Neuronal stem cell (in vitro differentiated cells): ENCODE measurements around the gene MCTP1.
"Not testable (repeated sequence)": the region's sequence is repeated elsewhere in the genome, so short reads cannot be mapped to it uniquely, and the experiment has no call there.

Source experiments
- DNase-seq: peaks from one replicate; pipeline ENCODE4 v3.0.0-alpha.2; 2013; ENCODE audit warnings: low spot score
- H2AFZ ChIP-seq: one replicate; pipeline ENCODE4 v1.6.1; 2013; ENCODE audit warnings: mild to moderate bottlenecking, low read length, inconsistent platforms
- H2AK5ac ChIP-seq: 2 replicates; pipeline ENCODE4 v1.6.1; 2013; ENCODE audit warnings: low read depth, mild to moderate bottlenecking, inconsistent platforms, low read length, moderate library complexity, mixed read lengths
- H2BK120ac ChIP-seq: 2 replicates; pipeline ENCODE4 v1.6.1; 2013; ENCODE audit warnings: low read depth, mild to moderate bottlenecking, inconsistent platforms, low read length, moderate library complexity, mixed read lengths
- H2BK12ac ChIP-seq: one replicate; pipeline ENCODE4 v1.6.1; 2013; ENCODE audit warnings: low read length, inconsistent platforms
- H2BK15ac ChIP-seq: 2 replicates; pipeline ENCODE4 v1.6.1; 2013; ENCODE audit warnings: mild to moderate bottlenecking, low read length, inconsistent platforms, mixed read lengths
- H2BK5ac ChIP-seq: one replicate; pipeline ENCODE4 v1.6.1; 2013; ENCODE audit warnings: inconsistent platforms, mild to moderate bottlenecking, low read length, moderate library complexity
- H3K14ac ChIP-seq: one replicate; pipeline ENCODE4 v1.6.1; 2013; ENCODE audit warnings: low read length, inconsistent platforms
- H3K18ac ChIP-seq: 2 replicates; pipeline ENCODE4 v1.6.1; 2013; ENCODE audit warnings: low read length, inconsistent platforms
- H3K23ac ChIP-seq: 2 replicates; pipeline ENCODE4 v1.6.1; 2013; ENCODE audit warnings: low read depth, mild to moderate bottlenecking, mixed read lengths, low read length, inconsistent platforms; ENCODE audit not compliant: poor library complexity
- H3K27ac ChIP-seq: replicated peaks from 3 replicates; pipeline ENCODE4 v1.5.1; 2013; ENCODE audit warnings: low read length, inconsistent platforms
- H3K27me3 ChIP-seq, 3 experiments: 2 replicates each; pipeline ENCODE4 v1.6.1; 2013; ENCODE audit warnings: low read length in 3 of 3, mild to moderate bottlenecking in 2 of 3, inconsistent platforms in 1 of 3, low read depth in 1 of 3, mixed read lengths in 1 of 3, moderate library complexity in 1 of 3; ENCODE audit not compliant: control insufficient read depth in 3 of 3, insufficient read depth in 3 of 3
- H3K36me3 ChIP-seq, 2 donors: replicated peaks in 1 of 2; 2 replicates each; pipeline ENCODE4 v1.6.1; 2013; ENCODE audit warnings: low read length in 2 of 2; ENCODE audit not compliant: control insufficient read depth in 2 of 2, insufficient read depth in 2 of 2
- H3K4ac ChIP-seq: 2 replicates; pipeline ENCODE4 v1.6.1; 2013; ENCODE audit warnings: inconsistent platforms, mild to moderate bottlenecking, low read length, moderate library complexity
- H3K4me1 ChIP-seq, 2 donors: 1 replicate in 1 of 2; 2 replicates in 1 of 2; pipeline ENCODE4 v1.6.1; 2013; ENCODE audit warnings: low read length in 2 of 2, low read depth in 1 of 2; ENCODE audit not compliant: control insufficient read depth in 2 of 2, insufficient read depth in 1 of 2
- H3K4me2 ChIP-seq: one replicate; pipeline ENCODE4 v1.6.1; 2013; ENCODE audit warnings: mild to moderate bottlenecking, low read length, inconsistent platforms; ENCODE audit not compliant: insufficient read depth, poor library complexity, severe bottlenecking
- H3K4me3 ChIP-seq, 2 donors: 2 replicates each; pipeline ENCODE4 v1.5.1; 2013; ENCODE audit warnings: low read length in 2 of 2, mild to moderate bottlenecking in 2 of 2, inconsistent platforms in 1 of 2, moderate library complexity in 1 of 2
- H3K79me1 ChIP-seq: one replicate; pipeline ENCODE4 v1.6.1; 2013; ENCODE audit warnings: low read depth, mild to moderate bottlenecking, inconsistent platforms, low read length, moderate library complexity
- H3K9ac ChIP-seq: one replicate; pipeline ENCODE4 v1.6.1; 2013; ENCODE audit warnings: mild to moderate bottlenecking, low read depth, low read length, inconsistent platforms; ENCODE audit not compliant: poor library complexity
- H3K9me3 ChIP-seq, 2 donors: replicated peaks in 1 of 2; 2 replicates each; pipeline versions ENCODE3 to v1.6.1; 2013; ENCODE audit warnings: low read length in 2 of 2, mild to moderate bottlenecking in 2 of 2, inconsistent platforms in 1 of 2, low read depth in 1 of 2, mixed read lengths in 1 of 2, moderate library complexity in 1 of 2; ENCODE audit not compliant: control insufficient read depth in 2 of 2, insufficient read depth in 1 of 2
- H4K8ac ChIP-seq: one replicate; pipeline ENCODE4 v1.6.1; 2013; ENCODE audit warnings: low read depth, mild to moderate bottlenecking, inconsistent platforms, low read length, moderate library complexity
- H4K91ac ChIP-seq: one replicate; pipeline ENCODE4 v1.6.1; 2013; ENCODE audit warnings: low read length, low read depth, mild to moderate bottlenecking, inconsistent platforms; ENCODE audit not compliant: poor library complexity
- WGBS, 2 donors: extraction: QIAGEN DNeasy Blood & Tissue Kit; methylation state at CpG; one replicate each; pipeline ENCODE4 v1.1.7; 2013; ENCODE audit warnings: missing lambda C conversion rate in 2 of 2, mixed read lengths in 1 of 2; ENCODE audit not compliant: insufficient read length in 2 of 2, insufficient replicate concordance in 1 of 2; ENCODE audit errors: extremely low coverage in 2 of 2; 5-methylcytosine and 5-hydroxymethylcytosine counted together

MCTP1 gene

GRCh38 chr5:95007921-95008597, 276.8 kb downstream of the MCTP1 start:
- H3K27me3 ChIP-seq, result no peaks in the 10 kb centered on the region
- H3K27ac ChIP-seq, result no peak overlapping the region
- no peak overlapping the region for H2AK5ac ChIP-seq
- H3K4me2 ChIP-seq, result no peak overlapping the region
- H3K4me3 ChIP-seq, result no peak overlapping the region
- H3K79me1 ChIP-seq, result no peaks in the 10 kb centered on the region
- no peak for DNase-seq
- H3K23ac ChIP-seq, result no peak overlapping the region
- H2BK12ac ChIP-seq, result no peak overlapping the region
- no peak overlapping the region for H2BK120ac ChIP-seq
- no peak overlapping the region for H2BK15ac ChIP-seq
- H4K8ac ChIP-seq, result no peak overlapping the region
- H2BK5ac ChIP-seq, result no peak overlapping the region
- peaks cover 2 to 10% of the 10 kb centered on the region in 2 donors for H3K9me3 ChIP-seq
- H3K4ac ChIP-seq, result no peak overlapping the region
- H2AFZ ChIP-seq, result no peak overlapping the region
- WGBS, 2 donors, result no CpG with 5 or more reads among the region's 4 CpGs
- H3K9ac ChIP-seq, result no peak overlapping the region
- H3K14ac ChIP-seq, result no peak overlapping the region
- H3K36me3 ChIP-seq, result no peaks in the 10 kb centered on the region
- H4K91ac ChIP-seq, result no peak overlapping the region
- no peak overlapping the region for H3K18ac ChIP-seq
- no peaks in the 10 kb centered on the region for H3K4me1 ChIP-seq

DNA sequence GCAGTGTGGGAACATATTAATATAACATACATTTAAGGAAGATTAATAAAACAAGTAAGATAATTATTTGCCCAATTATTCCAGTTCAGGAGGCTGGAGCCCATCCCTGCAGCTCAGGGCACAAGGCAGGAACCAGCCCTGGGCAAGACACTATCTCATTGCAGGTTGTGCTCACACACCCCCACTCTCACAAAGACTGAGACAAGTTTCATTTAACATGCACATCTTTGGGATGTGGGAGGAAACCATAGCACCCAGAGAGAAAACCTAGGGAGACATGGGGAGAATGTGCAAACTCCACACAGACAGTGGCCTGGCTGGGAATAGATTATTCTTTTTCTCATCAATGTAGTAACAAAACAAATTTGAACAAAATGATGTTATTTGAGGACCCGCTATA, 279.1 kb downstream of the MCTP1 start:
- Histone ChIP-seq H3K9me3 (peaks cover 2 to 10% of the 10 kb centered on the region in 2 donors), H3K4me1 (no peaks in the 10 kb centered on the region), H3K36me3 (no peaks in the 10 kb centered on the region), H3K18ac (no peak overlapping the region), H3K9ac (no peak overlapping the region), H3K4ac (no peak overlapping the region), H2AK5ac (no peak overlapping the region), H3K79me1 (no peaks in the 10 kb centered on the region), H3K14ac (no peak overlapping the region), H2BK5ac (no peak overlapping the region), H3K4me3 (no peak overlapping the region), H3K23ac (no peak overlapping the region), H2BK12ac (no peak overlapping the region), H3K27ac (no peak overlapping the region), H2BK120ac (no peak overlapping the region), H3K4me2 (no peak overlapping the region), H2AFZ (no peak overlapping the region), H2BK15ac (no peak overlapping the region), H4K91ac (no peak overlapping the region), H3K27me3 (no peaks in the 10 kb centered on the region), H4K8ac (no peak overlapping the region)
- WGBS, 2 donors, result no CpG with 5 or more reads among the region's 1 CpG
- DNase-seq, result no peak

GRCh38 chr5:94998670-94999069, 286.2 kb downstream of the MCTP1 start:
- Histone ChIP-seq H3K27ac (no peak overlapping the region), H3K4me3 (no peak overlapping the region), H2BK5ac (no peak overlapping the region), H3K4me1 (peaks cover 0 to 5% of the 10 kb centered on the region in 2 donors), H4K8ac (no peak overlapping the region), H4K91ac (no peak overlapping the region), H2AK5ac (no peak overlapping the region), H2BK120ac (no peak overlapping the region), H3K23ac (no peak overlapping the region), H3K4ac (no peak overlapping the region), H3K18ac (no peak overlapping the region), H3K79me1 (no peaks in the 10 kb centered on the region), H3K36me3 (no peaks in the 10 kb centered on the region), H3K9ac (no peak overlapping the region), H2BK12ac (no peak overlapping the region), H3K14ac (no peak overlapping the region), H3K27me3 (no peaks in the 10 kb centered on the region), H3K9me3 (no peaks in the 10 kb centered on the region), H2AFZ (peak overlapping the region; percentile 65), H2BK15ac (no peak overlapping the region), H3K4me2 (no peak overlapping the region)
- WGBS, 2 donors, result no CpG with 5 or more reads among the region's 7 CpGs
- no peak for DNase-seq

GRCh38 chr5:94994537-94994936, 290.4 kb downstream of the MCTP1 start:
- not testable (repeated sequence) for DNase-seq
- WGBS, 2 donors, result no CpG with 5 or more reads among the region's 2 CpGs

More at GRCh38 chr5:94994537-94994936, 290.4 kb downstream of the MCTP1 start:
- not testable (repeated sequence) for H3K4me1 ChIP-seq, H2AFZ ChIP-seq, H3K27ac ChIP-seq, H3K27me3 ChIP-seq, H2BK5ac ChIP-seq, H3K14ac ChIP-seq, H3K4me3 ChIP-seq, H3K23ac ChIP-seq, H3K9ac ChIP-seq, H2BK120ac ChIP-seq, H4K8ac ChIP-seq, H2BK12ac ChIP-seq, H3K18ac ChIP-seq, H3K4ac ChIP-seq, H3K9me3 ChIP-seq, H2BK15ac ChIP-seq, H3K36me3 ChIP-seq, H2AK5ac ChIP-seq, H4K91ac ChIP-seq, H3K4me2 ChIP-seq, H3K79me1 ChIP-seq
